ENCODE results near the gene PPARA.

Gene PPARA

DNA sequence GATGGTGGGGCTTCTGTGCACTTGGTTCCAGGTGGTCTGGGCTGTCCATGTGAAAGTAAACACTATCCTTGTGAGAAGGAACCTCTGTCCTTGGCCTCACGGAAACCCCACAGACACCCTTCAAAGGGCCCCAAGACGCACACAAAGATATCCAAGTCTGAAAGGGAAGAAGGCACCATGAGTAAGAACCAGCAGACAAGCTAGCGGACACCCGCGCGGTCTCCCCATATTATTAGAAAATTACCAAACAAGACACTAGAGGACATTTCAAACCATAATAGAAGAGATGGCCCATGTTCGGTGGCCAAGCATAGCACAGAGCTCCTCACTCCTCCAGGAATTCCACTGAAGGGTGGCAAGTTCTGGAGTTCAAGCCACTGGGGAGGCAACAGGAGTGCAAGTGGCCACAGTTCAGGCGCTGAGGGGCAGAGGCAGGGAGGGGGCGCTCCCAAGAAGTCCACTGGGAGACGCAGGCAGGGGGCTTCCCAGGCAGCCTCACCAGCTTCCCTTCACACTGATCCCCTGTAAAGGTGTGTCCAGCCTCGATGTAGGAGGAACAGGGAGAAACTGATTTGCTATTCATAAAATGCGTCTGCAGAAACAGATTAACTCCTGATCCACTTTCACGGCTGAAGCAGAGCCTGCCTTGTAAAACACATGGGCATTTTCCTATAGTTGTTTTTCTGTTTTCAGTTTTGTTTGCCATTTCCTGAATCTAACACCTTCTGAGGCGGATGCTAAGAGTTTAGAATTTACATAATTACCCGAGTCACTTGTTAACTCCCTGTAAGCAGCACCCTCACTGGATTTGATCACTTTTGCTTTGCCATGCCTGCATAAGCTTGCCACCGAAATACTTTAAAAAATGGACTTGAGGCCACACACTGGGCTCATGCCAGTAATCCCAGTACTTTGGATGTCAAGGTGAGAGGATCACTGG is 9.1 kb upstream of the PPARA start:
- Histone ChIP-seq H3K27ac (ENCODE audit: low read length) (no peak overlapping the region), H3K4me3 (ENCODE audit: low read depth in 1 of 2, low read length in 2 of 2) (no peak overlapping the region)

DNA sequence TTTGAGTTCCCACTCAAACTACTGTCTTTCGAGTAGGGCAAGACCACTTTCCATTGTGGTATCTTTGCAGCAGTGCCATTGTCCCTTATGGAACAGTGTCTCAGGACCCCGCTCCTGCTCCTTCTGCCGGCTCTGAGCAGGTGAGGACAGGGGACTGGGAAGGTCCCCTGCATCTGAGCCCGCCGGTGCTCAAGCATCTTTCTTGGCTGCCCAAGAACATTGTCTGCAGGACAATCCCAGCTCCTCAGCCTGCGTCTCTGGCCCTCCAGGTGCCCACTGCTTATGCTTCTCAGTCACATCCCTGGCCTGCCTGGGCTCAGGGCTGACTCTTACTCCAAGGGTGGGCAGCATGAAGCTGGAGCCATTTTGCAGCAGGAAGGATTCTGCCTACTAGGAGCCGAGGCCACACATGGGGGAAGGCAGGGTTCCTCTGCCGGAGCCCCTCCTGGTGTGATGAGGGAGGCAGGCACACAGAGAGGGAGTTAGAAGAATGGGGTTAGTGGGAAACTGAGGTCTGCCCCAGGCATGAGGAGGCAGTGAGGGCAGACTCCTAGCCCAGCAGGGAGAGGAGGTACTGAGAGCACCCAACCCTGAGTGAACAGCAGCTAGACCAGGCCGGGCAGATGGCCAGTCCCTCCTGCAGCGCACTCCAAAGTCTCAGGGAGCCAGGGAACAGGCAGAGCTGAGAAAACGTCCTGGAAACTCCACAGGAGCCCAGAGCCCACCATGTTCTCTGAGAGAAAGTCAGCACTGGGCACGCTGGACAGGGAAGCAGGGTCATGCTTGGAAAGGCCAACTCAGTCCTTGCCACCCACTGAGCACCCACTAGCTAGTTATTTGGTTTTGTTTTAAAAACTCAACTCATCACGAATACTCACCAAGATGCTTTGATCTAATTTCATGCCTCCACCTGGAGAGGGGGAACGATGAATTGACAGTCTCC is 7.5 kb upstream of the PPARA start:
- peaks cover 0 to 6% of the 10 kb centered on the region in 2 donors for H3K4me1 ChIP-seq (ENCODE audit: control insufficient read depth in 1 of 2, insufficient read depth in 2 of 2, low read length in 2 of 2)
- H3K27ac ChIP-seq (ENCODE audit: low read length), result no peak overlapping the region
- no peak overlapping the region for H3K4me3 ChIP-seq (ENCODE audit: low read depth in 1 of 2, low read length in 2 of 2)

More for the DNA sequence above, 9.1 kb upstream of the PPARA start:
- no peaks in the 10 kb centered on the region for H3K9me3 ChIP-seq (ENCODE audit: control insufficient read depth in 1 of 2, low read length in 2 of 2)
- no peaks in the 10 kb centered on the region for H3K36me3 ChIP-seq (ENCODE audit: control insufficient read depth in 1 of 2, insufficient read depth in 2 of 2, low read length in 2 of 2)
- H3K4me1 ChIP-seq (ENCODE audit: control insufficient read depth in 1 of 2, insufficient read depth in 2 of 2, low read length in 2 of 2), result peaks cover 0 to 6% of the 10 kb centered on the region in 2 donors
- no peaks in the 10 kb centered on the region for H3K27me3 ChIP-seq (ENCODE audit: low read depth, low read length)

DNA sequence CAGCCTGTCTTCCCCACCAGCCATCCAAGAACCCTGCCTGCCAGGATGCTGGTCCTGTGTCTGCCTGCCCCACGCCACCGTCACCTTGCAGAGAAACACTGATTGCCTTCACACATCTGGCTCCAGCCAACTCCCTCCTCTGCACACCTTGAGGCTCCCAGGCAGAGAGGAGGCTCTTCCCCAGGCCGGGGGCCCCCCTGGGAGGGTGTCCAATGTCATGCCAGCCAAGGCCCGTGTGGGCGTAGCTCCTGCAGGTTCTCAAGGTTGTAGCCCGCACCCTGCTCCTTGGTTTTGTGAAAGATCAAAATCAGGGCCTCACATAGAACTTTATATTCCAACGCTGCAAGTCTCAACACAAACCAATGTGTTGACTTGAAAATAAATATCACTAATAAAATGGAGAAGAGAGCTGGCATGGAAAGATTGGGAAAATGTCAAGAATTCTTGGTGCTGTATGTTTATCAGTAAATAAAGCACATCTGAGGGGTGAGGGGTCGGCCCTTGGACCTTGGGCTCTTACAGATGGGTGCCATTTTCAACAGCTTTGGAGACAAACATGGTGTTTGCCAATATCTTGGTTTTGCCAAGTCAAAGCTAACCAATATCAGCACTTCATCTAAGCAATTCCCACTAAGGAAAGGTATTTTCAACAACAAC is 6.7 kb upstream of the PPARA start:
- no peak overlapping the region for H3K27ac ChIP-seq (ENCODE audit: low read length)
- no peaks in the 10 kb centered on the region for H3K36me3 ChIP-seq (ENCODE audit: control insufficient read depth in 1 of 2, insufficient read depth in 2 of 2, low read length in 2 of 2)
- no peaks in the 10 kb centered on the region for H3K27me3 ChIP-seq (ENCODE audit: low read depth, low read length)
- H3K9me3 ChIP-seq (ENCODE audit: control insufficient read depth in 1 of 2, low read length in 2 of 2), result no peaks in the 10 kb centered on the region
- no peak overlapping the region for H3K4me3 ChIP-seq (ENCODE audit: low read depth in 1 of 2, low read length in 2 of 2)
- peaks cover 3 to 6% of the 10 kb centered on the region in 2 donors for H3K4me1 ChIP-seq (ENCODE audit: control insufficient read depth in 1 of 2, insufficient read depth in 2 of 2, low read length in 2 of 2)

More for the DNA sequence above, 7.5 kb upstream of the PPARA start:
- Histone ChIP-seq H3K27me3 (ENCODE audit: low read depth, low read length) (no peaks in the 10 kb centered on the region), H3K36me3 (ENCODE audit: control insufficient read depth in 1 of 2, insufficient read depth in 2 of 2, low read length in 2 of 2) (no peaks in the 10 kb centered on the region), H3K9me3 (ENCODE audit: control insufficient read depth in 1 of 2, low read length in 2 of 2) (no peaks in the 10 kb centered on the region)

DNA sequence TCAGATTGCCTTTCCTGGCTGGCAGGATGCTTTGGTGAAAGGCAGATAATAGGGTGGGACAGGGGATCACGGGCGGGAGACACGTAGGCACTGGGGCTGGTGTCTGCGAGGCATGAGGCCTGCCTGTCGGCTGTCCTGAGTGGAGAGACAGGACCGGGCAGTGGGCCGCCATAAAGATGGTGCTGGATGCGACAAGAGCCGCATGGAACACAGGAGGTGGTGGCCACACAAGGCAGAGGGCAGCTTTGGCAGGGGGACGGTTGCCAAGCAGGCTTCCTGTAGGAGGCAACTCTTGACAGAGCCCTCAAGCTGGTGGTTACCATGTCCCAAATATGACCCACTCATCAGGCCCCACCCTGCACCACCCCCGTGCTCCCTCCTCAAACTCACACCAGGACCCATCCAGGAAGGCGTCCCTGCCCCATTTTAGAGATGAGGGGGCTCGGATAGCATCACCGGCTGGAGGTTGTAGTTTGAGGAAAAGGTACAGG is 4.9 kb upstream of the PPARA start:
- Histone ChIP-seq H3K27ac (ENCODE audit: low read length) (no peak overlapping the region), H3K4me1 (ENCODE audit: control insufficient read depth in 1 of 2, insufficient read depth in 2 of 2, low read length in 2 of 2) (peaks cover 10% of the 10 kb centered on the region in 2 donors), H3K4me3 (ENCODE audit: low read depth in 1 of 2, low read length in 2 of 2) (no peak overlapping the region), H3K27me3 (ENCODE audit: low read depth, low read length) (no peaks in the 10 kb centered on the region), H3K9me3 (ENCODE audit: control insufficient read depth in 1 of 2, low read length in 2 of 2) (no peaks in the 10 kb centered on the region), H3K36me3 (ENCODE audit: control insufficient read depth in 1 of 2, insufficient read depth in 2 of 2, low read length in 2 of 2) (no peaks in the 10 kb centered on the region)

DNA sequence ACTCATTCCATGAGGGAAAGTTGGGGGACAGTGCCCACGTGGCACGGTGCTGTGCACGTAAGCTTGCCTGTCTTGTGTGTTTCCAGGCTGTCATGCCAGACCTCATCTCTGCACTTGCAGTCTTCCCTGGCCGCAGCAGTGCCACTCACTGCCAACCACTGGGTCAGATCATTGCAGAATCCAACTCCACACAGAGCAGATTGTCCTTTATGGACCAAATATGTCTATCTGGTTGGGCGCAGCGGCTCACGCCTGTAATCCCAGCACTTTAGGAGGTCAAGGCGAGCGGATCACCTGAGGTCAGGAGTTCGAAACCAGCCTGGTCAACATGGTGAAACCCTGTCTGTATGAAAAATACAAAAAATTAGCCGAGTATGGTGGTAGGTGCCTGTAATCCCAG is 4.4 kb upstream of the PPARA start:
- peaks cover 10% of the 10 kb centered on the region in 2 donors for H3K4me1 ChIP-seq (ENCODE audit: control insufficient read depth in 1 of 2, insufficient read depth in 2 of 2, low read length in 2 of 2)
- no peaks in the 10 kb centered on the region for H3K36me3 ChIP-seq (ENCODE audit: control insufficient read depth in 1 of 2, insufficient read depth in 2 of 2, low read length in 2 of 2)
- H3K4me3 ChIP-seq (ENCODE audit: low read depth in 1 of 2, low read length in 2 of 2), result no peak overlapping the region
- no peaks in the 10 kb centered on the region for H3K27me3 ChIP-seq (ENCODE audit: low read depth, low read length)
- H3K9me3 ChIP-seq (ENCODE audit: control insufficient read depth in 1 of 2, low read length in 2 of 2), result no peaks in the 10 kb centered on the region
- no peak overlapping the region for H3K27ac ChIP-seq (ENCODE audit: low read length)

DNA sequence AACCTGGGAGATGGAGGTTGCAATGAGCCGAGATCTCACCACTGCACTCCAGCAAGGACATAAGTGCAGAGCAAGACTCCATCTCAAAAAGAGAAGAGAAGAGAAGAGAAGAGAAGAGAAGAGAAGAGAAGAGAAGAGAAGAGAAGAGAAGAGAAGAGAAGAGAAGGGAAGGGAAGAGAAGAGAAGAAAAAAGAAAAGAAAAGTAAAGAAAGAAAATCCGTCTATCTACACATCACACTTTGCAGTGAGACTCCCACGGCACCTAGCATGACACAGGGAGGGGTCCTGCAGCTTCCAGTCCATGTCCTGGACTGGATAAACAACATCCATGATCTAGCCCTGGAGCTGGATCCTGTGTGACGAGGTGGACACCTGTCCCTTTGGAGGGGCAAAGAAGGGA is 4.0 kb upstream of the PPARA start:
- H3K27me3 ChIP-seq (ENCODE audit: low read depth, low read length), result no peaks in the 10 kb centered on the region

DNA sequence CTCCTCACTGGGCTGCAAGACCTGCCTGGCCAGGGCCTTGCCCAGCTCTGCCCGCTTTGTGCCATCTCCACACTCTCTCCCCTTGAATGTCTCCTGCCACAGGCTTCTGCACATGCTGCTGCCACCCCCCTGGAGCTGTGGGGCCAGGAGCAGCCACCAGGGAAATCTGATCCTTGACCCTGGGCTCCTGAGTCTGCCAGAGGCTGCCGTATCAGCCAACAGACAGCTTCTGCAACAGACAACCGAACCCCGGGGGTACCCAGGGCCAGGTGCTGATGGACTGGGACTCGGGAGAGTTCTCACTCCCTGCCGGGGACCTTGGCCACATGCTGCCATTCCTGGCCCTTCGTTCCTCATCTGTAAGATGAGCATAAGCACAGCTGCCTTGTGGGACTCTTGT is 3.3 kb upstream of the PPARA start:
- peaks cover 13 to 19% of the 10 kb centered on the region in 2 donors for H3K4me1 ChIP-seq (ENCODE audit: control insufficient read depth in 1 of 2, insufficient read depth in 2 of 2, low read length in 2 of 2)
- H3K27ac ChIP-seq (ENCODE audit: low read length), result no peak overlapping the region
- H3K4me3 ChIP-seq (ENCODE audit: low read depth in 1 of 2, low read length in 2 of 2), result no peak overlapping the region
- H3K36me3 ChIP-seq (ENCODE audit: control insufficient read depth in 1 of 2, insufficient read depth in 2 of 2, low read length in 2 of 2), result no peaks in the 10 kb centered on the region
- H3K27me3 ChIP-seq (ENCODE audit: low read depth, low read length), result no peaks in the 10 kb centered on the region
- no peaks in the 10 kb centered on the region for H3K9me3 ChIP-seq (ENCODE audit: control insufficient read depth in 1 of 2, low read length in 2 of 2)

More for the DNA sequence above, 4.0 kb upstream of the PPARA start:
- H3K9me3 ChIP-seq (ENCODE audit: control insufficient read depth in 1 of 2, low read length in 2 of 2), result no peaks in the 10 kb centered on the region
- H3K27ac ChIP-seq (ENCODE audit: low read length), result no peak overlapping the region
- peaks cover 10 to 12% of the 10 kb centered on the region in 2 donors for H3K4me1 ChIP-seq (ENCODE audit: control insufficient read depth in 1 of 2, insufficient read depth in 2 of 2, low read length in 2 of 2)
- no peaks in the 10 kb centered on the region for H3K36me3 ChIP-seq (ENCODE audit: control insufficient read depth in 1 of 2, insufficient read depth in 2 of 2, low read length in 2 of 2)
- H3K4me3 ChIP-seq (ENCODE audit: low read depth in 1 of 2, low read length in 2 of 2), result no peak overlapping the region

DNA sequence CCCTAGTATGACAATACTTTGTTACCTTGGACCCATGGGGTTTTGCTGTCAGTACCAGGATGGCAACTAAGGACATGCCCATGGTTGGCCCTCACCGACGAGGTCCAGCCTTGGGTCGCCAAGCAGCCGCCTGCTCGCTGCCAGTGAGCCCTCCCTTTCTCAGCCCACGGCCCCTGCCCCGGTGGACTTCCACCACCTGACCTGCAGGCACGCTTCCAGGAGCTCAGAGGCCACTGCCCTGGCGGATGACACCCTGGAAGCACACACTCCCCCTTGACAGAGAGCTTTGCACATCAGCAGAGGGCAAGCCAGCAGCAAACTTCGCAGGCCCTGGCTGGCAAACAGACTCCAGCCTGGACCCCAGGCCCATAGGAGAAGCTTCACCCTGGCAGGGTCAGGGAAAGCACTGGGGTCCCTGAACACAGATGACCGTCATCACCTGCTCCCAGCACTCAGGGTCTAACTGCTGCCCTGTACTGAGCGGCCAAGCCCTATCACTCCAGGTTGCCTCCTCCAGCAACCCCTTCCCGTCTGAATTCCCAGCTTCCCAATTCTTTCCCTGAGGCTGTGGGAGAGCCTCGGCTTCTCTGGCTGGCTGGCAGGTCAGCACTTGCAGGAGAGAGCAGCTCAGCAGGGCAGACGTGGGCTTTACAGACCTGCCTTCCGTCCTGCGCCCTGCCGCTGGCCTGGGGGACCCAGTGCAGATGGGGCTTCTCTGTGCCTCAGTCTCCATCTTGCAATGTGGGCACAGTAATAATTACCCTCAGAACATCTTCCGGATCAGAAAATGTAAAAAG is 2.7 kb upstream of the PPARA start:
- Histone ChIP-seq H3K36me3 (ENCODE audit: control insufficient read depth in 1 of 2, insufficient read depth in 2 of 2, low read length in 2 of 2) (no peaks in the 10 kb centered on the region), H3K27me3 (ENCODE audit: low read depth, low read length) (no peaks in the 10 kb centered on the region), H3K4me1 (ENCODE audit: control insufficient read depth in 1 of 2, insufficient read depth in 2 of 2, low read length in 2 of 2) (peaks cover 13 to 25% of the 10 kb centered on the region in 2 donors), H3K27ac (ENCODE audit: low read length) (no peak overlapping the region), H3K9me3 (ENCODE audit: control insufficient read depth in 1 of 2, low read length in 2 of 2) (no peaks in the 10 kb centered on the region), H3K4me3 (ENCODE audit: low read depth in 1 of 2, low read length in 2 of 2) (no peak overlapping the region)

DNA sequence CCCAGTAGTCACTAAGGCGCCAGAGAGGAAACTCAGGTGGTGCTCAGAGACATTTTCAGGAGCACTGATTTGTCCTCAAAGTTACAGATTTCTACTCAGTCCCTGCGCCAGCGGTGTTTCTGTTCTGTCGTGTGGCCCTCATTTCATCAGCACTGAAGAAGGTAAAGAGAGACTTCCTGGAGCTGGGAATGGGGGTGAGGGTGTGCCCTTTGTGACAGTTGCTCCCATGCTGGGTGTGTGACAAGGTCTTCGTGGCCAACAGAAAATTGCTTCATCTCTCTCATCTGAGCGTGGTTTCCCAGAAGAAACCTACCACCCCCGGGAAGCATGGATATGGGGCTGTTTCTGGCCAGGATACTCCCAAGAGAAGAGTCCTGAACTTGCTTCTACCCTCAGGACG is 2.0 kb upstream of the PPARA start:
- Histone ChIP-seq H3K27me3 (ENCODE audit: low read depth, low read length) (no peaks in the 10 kb centered on the region), H3K27ac (ENCODE audit: low read length) (no peak overlapping the region), H3K4me1 (ENCODE audit: control insufficient read depth in 1 of 2, insufficient read depth in 2 of 2, low read length in 2 of 2) (peaks cover 13 to 26% of the 10 kb centered on the region in 2 donors), H3K4me3 (ENCODE audit: low read depth in 1 of 2, low read length in 2 of 2) (no peak overlapping the region), H3K36me3 (ENCODE audit: control insufficient read depth in 1 of 2, insufficient read depth in 2 of 2, low read length in 2 of 2) (no peaks in the 10 kb centered on the region), H3K9me3 (ENCODE audit: control insufficient read depth in 1 of 2, low read length in 2 of 2) (no peaks in the 10 kb centered on the region)

DNA sequence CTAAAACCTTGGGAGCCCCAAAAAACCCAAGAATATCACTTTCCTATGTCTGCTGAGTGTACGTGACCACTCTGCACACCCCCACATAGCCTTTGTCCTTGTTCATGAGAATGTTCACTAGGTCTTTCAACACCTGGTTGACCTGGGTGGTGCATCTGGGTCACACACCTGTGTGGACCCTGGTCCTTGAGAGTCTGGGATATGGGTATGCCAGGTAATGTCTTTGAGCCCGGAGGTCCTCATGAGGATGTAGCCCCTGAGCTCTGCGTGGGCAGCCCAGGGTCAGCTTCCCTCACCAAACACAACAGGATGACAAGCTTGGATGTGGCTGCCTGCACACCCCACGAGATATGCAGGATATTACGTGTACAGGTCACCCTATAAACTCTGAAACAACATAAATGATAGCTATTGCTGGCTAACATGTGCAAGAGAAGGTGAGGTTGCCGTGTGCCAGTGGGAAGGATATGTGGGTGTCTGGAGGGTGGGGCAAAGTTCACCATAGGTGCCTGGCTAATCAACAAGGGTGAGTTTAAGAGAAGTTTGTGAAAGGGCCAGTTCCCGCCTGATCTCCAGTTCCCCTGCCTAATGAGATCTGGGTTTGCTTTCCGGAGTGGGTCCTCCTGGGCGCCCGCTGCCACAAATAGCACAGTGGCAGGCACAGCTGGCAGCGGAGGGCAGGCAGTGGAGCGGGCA is 1.4 kb upstream of the PPARA start:
- peaks cover 13 to 26% of the 10 kb centered on the region in 2 donors for H3K4me1 ChIP-seq (ENCODE audit: control insufficient read depth in 1 of 2, insufficient read depth in 2 of 2, low read length in 2 of 2)
- peak overlapping the region; percentile 31 for H3K27ac ChIP-seq (ENCODE audit: low read length)
- peak overlapping the region; percentile 52 to 82 for H3K4me3 ChIP-seq (ENCODE audit: low read depth in 1 of 2, low read length in 2 of 2)
- H3K27me3 ChIP-seq (ENCODE audit: low read depth, low read length), result no peaks in the 10 kb centered on the region
- H3K36me3 ChIP-seq (ENCODE audit: control insufficient read depth in 1 of 2, insufficient read depth in 2 of 2, low read length in 2 of 2), result no peaks in the 10 kb centered on the region
- no peaks in the 10 kb centered on the region for H3K9me3 ChIP-seq (ENCODE audit: control insufficient read depth in 1 of 2, low read length in 2 of 2)

Data from muscle layer of duodenum (tissue), 2 donors.